Myocyte (in vitro differentiated cells): ENCODE results near the gene MEGF8. TPM values are rescaled to one million over a fixed set of nuclear protein-coding genes. Genes with fewer than 3 reads are reported as not detected.

Source experiments
- DNase-seq: peaks from one replicate; pipeline ENCODE4 v3.0.0-alpha.2; 2012; ENCODE audit warnings: low read depth
- total RNA-seq: library from RNA; depleted of rRNA; stranded (reverse); fragments of >200 nt; gene quantifications from 2 replicates; pipeline ENCODE4 v1.2.3, GENCODE V29; 2014

MEGF8 gene
- total RNA-seq, 1 donor from 2014 or later = 24.6 TPM

DNA sequence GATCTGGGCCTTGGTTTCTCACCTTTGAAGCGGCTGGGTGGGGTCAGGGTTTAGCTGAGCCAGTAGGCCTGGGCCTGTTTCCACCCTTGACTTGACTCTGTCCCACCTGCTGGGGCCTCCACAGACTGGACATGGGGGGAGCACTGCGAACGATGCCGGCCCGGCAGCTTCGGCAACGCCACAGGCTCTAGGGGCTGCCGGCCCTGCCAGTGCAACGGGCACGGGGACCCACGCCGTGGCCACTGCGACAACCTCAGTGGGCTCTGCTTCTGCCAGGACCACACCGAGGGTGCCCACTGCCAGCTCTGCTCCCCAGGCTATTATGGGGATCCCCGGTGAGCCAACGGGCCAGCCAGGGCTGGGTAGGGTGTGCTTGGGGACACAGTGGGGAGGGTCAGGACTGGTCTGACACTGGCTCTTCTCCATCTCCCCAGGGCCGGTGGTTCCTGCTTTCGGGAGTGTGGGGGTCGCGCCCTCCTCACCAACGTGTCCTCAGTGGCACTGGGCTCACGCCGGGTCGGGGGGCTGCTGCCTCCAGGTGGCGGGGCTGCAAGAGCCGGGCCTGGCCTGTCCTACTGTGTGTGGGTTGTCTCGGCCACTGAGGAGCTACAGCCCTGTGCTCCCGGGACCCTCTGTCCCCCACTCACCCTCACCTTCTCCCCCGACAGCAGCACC is 28.0 kb downstream of the MEGF8 start:
- no peak for DNase-seq

GRCh38 chr19:42355896-42356295 is 30.5 kb downstream of the MEGF8 start:
- DNase-seq = no peak

DNA sequence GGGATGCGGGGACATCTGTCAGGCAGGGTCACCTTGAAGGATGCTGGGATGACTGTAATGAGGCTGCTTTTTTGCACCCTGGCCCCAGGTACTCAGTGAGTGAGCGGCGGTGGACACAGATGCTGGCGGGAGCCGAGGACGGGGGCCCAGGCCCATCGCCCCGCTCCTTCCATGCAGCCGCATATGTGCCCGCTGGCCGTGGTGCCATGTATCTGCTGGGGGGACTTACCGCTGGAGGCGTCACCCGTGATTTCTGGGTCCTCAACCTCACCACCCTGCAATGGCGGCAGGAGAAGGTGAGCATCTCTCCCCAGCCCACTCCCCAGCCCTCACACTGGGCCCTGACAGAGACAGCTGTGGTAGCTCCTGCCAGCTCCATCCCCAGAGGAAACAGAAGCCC is 31.3 kb downstream of the MEGF8 start:
- DNase-seq = no peak

GRCh38 chr19:42357290-42357689 is 31.9 kb downstream of the MEGF8 start:
- no peak for DNase-seq

GRCh38 chr19:42360787-42361544 is 35.5 kb downstream of the MEGF8 start:
- no peak for DNase-seq

GRCh38 chr19:42361545-42361910 is 36.1 kb downstream of the MEGF8 start:
- no peak for DNase-seq

DNA sequence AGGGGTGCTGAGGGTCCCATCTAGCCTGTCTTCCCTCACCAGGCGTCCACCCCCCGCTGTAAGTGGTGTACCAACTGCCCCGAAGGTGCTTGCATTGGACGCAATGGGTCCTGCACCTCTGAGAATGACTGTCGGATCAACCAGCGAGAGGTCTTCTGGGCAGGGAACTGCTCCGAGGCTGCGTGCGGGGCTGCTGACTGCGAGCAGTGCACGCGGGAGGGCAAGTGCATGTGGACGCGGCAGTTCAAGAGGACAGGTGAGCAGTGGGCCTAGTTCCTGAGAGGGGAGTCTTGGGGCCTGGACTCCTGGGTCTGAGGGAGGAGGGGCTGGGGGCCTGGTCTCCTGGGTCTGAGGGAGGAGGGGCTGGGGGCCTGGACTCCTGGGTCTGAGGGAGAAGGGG is 36.9 kb downstream of the MEGF8 start:
- DNase-seq = no peak

DNA sequence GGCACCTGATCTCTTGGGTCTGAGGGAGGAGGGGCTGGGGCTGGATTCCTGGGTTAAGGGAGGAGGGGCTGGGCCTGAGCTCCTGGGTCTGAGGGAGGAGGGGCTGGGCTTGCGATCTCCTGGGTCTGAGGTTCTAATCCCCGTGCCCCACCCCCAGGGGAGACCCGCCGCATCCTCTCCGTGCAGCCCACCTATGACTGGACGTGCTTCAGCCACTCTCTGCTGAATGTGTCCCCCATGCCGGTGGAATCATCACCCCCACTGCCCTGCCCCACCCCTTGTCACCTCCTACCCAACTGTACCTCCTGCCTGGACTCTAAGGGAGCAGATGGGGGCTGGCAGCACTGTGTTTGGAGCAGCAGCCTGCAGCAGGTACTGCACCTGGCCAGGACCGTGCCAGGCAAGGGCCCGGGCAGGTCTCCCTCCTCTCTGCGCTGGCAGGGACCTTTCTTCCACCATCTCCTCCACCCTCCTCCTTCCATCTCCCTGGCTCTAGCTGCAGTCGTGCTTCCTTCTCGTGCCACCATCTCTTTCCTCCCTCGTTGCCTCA is 37.5 kb downstream of the MEGF8 start:
- DNase-seq = no peak

DNA sequence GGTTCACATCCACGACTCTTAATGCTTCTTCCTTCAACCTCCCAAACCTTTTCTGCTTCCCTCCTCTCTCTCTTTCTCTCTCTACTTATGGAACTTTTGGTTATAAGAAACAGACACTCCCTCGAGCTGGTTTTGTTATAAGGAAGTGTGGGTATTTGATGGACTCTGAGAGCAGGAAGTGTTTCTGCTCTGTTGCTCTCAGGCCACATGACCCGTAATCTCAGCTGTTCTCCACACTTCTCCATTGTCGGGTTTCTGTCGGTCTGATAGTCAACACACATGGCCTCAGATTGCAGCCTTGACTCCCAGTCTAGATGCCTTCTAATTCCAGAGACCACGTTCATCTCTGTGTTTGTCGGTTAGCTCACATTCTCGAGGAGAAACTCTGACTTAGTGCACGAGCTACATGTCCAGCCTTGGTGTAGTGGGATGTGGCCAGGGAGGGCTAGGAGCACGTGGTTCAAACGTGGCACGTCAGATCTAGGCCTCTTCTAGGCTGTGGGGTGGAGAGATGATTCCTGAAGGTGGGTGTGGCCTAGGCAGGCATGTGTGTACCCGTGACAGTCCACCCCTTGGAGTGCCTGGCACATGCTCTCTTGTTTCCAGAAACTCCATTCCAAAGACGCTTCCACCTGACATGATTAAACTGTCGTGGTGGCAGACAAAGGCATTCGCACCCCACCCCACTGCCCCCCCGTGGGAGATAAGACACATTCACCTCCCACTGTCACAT is 38.3 kb downstream of the MEGF8 start:
- DNase-seq = peak; percentile 37

- DNase-seq = peak; percentile 74
Measured at GRCh38 chr19:42366673-42367072, 41.2 kb downstream of the MEGF8 start.

- no peak for DNase-seq
Measured at GRCh38 chr19:42367929-42368328, 42.5 kb downstream of the MEGF8 start.

GRCh38 chr19:42368360-42368759 is 42.9 kb downstream of the MEGF8 start:
- no peak for DNase-seq

GRCh38 chr19:42368765-42369164 is 43.3 kb downstream of the MEGF8 start:
- no peak for DNase-seq

DNA sequence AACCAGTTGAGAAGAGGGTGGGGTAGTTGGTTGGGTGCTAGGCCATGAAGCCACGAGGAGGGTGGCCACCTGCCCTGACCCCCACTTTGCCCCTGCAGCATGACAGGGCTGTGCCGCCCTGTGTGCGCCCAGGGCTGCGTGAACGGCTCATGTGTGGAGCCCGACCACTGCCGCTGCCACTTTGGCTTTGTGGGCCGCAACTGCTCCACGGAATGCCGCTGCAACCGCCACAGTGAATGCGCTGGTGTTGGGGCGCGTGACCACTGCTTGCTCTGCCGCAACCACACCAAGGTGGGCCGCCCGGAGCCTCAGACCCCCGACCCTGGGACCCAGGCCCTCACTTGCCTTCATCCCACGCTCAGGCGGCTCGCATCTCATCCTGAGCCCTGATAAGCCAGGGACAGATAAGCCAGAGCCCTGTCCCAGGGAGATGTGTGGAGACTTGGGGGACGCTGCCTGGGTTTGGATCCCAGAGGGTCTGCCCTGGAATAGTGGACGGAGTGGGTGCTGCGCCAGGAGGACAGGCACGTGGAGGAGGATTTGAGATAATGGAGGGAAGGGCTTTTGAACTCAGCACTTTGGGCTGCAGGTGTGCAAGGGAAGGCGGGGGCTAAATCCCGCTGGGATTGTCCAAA is 44.1 kb downstream of the MEGF8 start:
- DNase-seq = no peak

DNA sequence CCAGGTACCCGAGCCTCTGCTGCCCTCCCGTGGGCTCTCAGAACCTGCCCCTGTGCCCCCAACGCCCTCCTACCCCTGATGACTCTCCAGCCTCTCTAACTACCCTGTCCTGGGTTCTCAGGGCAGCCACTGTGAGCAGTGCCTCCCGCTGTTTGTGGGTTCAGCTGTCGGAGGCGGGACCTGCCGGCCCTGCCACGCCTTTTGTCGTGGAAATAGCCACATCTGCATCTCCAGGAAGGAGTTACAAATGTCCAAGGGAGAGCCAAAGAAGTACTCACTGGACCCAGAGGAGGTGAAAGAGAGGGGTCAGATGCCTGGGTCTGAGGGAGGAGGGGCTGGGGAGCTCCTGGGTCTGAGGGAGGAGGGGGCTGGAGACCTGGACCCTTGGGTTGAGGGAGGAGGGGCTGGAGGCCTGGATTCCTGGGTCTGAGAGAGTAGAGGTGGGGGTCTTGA is 44.7 kb downstream of the MEGF8 start:
- peak; percentile 74 for DNase-seq

GRCh38 chr19:42370626-42371175 is 45.3 kb downstream of the MEGF8 start:
- DNase-seq = no peak

DNA sequence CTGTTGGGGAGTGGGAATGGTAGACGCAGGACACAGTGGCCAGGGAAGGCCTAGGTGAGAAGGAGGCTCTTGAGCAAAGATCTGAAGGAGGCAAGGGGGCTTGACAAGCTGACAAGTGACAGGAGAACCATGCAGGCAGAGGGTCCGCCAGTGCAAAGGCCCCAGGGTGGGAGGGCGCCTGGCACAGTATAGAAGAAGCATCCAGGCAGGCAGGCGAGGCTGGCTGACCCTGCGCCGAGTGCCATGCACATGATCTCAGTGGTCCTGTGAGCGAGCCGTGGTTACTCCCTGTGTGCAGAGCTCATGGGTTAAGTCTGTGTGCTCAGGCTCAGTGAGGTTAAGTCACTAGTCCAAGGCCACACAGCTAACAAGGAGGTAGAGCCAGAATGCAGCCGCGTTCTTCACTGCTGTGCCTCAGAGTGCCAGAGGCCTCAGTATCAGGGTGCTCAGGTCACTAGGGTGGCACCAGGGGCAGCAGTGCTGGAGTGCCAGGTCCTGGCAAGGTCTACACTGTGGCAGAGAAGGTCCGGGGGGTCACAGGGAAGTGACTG is 49.5 kb downstream of the MEGF8 start:
- DNase-seq = no peak

- no peak for DNase-seq
Measured at GRCh38 chr19:42375415-42376176, 50.2 kb downstream of the MEGF8 start.

DNA sequence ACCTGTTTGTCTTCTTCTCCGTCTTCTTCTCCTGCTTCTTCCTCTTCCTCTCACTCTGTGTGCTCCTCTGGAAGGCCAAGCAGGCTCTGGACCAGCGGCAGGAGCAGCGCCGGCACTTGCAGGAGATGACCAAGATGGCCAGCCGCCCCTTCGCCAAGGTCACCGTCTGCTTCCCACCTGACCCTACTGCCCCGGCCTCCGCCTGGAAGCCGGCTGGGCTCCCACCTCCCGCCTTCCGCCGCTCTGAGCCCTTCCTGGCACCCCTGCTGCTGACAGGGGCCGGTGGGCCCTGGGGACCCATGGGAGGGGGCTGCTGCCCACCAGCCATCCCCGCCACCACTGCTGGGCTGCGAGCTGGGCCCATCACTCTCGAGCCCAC is 50.7 kb downstream of the MEGF8 start:
- DNase-seq = no peak
